ENCODE results near the gene ZNF462.

Gene ZNF462

GRCh38 chr9:106992186-106992585, 129.2 kb downstream of the ZNF462 start:
- no peak for DNase-seq
- Histone ChIP-seq H3K27ac (ENCODE audit: low read depth, low read length) (no peak overlapping the region), H4K5ac (ENCODE audit: low read length) (no peak overlapping the region), H3K4me1 (ENCODE audit: control insufficient read depth, low read depth, low read length) (no peaks in the 10 kb centered on the region), H3K23ac (ENCODE audit: low read length) (no peak overlapping the region), H3K9ac (ENCODE audit: low read length) (no peak overlapping the region), H3K79me2 (ENCODE audit: control insufficient read depth, insufficient read depth, low read length) (no peaks in the 10 kb centered on the region), H3K18ac (ENCODE audit: low read length) (no peak overlapping the region), H2BK120ac (ENCODE audit: low read depth, low read length) (no peak overlapping the region), H3K56ac (ENCODE audit: low read length) (no peak overlapping the region), H3K79me1 (ENCODE audit: low read length) (no peaks in the 10 kb centered on the region), H2BK15ac (replicated peaks; ENCODE audit: low read depth) (no peak overlapping the region), H3K4me2 (ENCODE audit: low read length) (no peak overlapping the region), H3K4ac (ENCODE audit: low read depth, low read length) (no peak overlapping the region), H4K8ac (ENCODE audit: low read depth, low read length) (no peak overlapping the region), H2BK5ac (ENCODE audit: low read length) (no peak overlapping the region), H2AK5ac (ENCODE audit: low read length) (no peak overlapping the region), H3K27me3 (ENCODE audit: insufficient read depth, low read length, poor library complexity) (no peaks in the 10 kb centered on the region), H3K4me3 (ENCODE audit: low read length) (no peak overlapping the region), H3K36me3 (ENCODE audit: control insufficient read depth, insufficient read depth, low read length) (no peaks in the 10 kb centered on the region)
- WGBS (ENCODE audit: extremely low coverage, insufficient coverage, low lambda C conversion rate), result no CpG with 5 or more reads among the region's 5 CpGs

- H2BK120ac ChIP-seq (ENCODE audit: low read depth, low read length), result no peak overlapping the region
- H3K18ac ChIP-seq (ENCODE audit: low read length), result no peak overlapping the region
- H3K36me3 ChIP-seq (ENCODE audit: control insufficient read depth, insufficient read depth, low read length), result no peaks in the 10 kb centered on the region
- H4K5ac ChIP-seq (ENCODE audit: low read length), result no peak overlapping the region
- H3K4me2 ChIP-seq (ENCODE audit: low read length), result no peak overlapping the region
- no peaks in the 10 kb centered on the region for H3K27me3 ChIP-seq (ENCODE audit: insufficient read depth, low read length, poor library complexity)
- H2AK5ac ChIP-seq (ENCODE audit: low read length), result no peak overlapping the region
- no peaks in the 10 kb centered on the region for H3K79me1 ChIP-seq (ENCODE audit: low read length)
- H2BK15ac ChIP-seq (replicated peaks; ENCODE audit: low read depth), result no peak overlapping the region
- no peaks in the 10 kb centered on the region for H3K79me2 ChIP-seq (ENCODE audit: control insufficient read depth, insufficient read depth, low read length)
- no CpG with 5 or more reads among the region's 1 CpG for WGBS (ENCODE audit: extremely low coverage, insufficient coverage, low lambda C conversion rate)
- no peak overlapping the region for H3K9ac ChIP-seq (ENCODE audit: low read length)
- no peak for DNase-seq
- H3K4ac ChIP-seq (ENCODE audit: low read depth, low read length), result no peak overlapping the region
- no peak overlapping the region for H3K23ac ChIP-seq (ENCODE audit: low read length)
- H3K56ac ChIP-seq (ENCODE audit: low read length), result no peak overlapping the region
- no peaks in the 10 kb centered on the region for H3K4me1 ChIP-seq (ENCODE audit: control insufficient read depth, low read depth, low read length)
- no peak overlapping the region for H3K4me3 ChIP-seq (ENCODE audit: low read length)
- H2BK5ac ChIP-seq (ENCODE audit: low read length), result no peak overlapping the region
- H4K8ac ChIP-seq (ENCODE audit: low read depth, low read length), result no peak overlapping the region
- no peak overlapping the region for H3K27ac ChIP-seq (ENCODE audit: low read depth, low read length)
Observed at GRCh38 chr9:106993603-106994002, 130.6 kb downstream of the ZNF462 start.

GRCh38 chr9:106994463-106994862, 131.5 kb downstream of the ZNF462 start:
- Histone ChIP-seq H3K27me3 (ENCODE audit: insufficient read depth, low read length, poor library complexity) (no peaks in the 10 kb centered on the region), H3K4me1 (ENCODE audit: control insufficient read depth, low read depth, low read length) (no peaks in the 10 kb centered on the region), H3K79me2 (ENCODE audit: control insufficient read depth, insufficient read depth, low read length) (no peaks in the 10 kb centered on the region), H3K9ac (ENCODE audit: low read length) (no peak overlapping the region), H3K4ac (ENCODE audit: low read depth, low read length) (no peak overlapping the region), H2AK5ac (ENCODE audit: low read length) (no peak overlapping the region), H3K36me3 (ENCODE audit: control insufficient read depth, insufficient read depth, low read length) (no peaks in the 10 kb centered on the region), H3K27ac (ENCODE audit: low read depth, low read length) (no peak overlapping the region), H3K18ac (ENCODE audit: low read length) (no peak overlapping the region), H2BK120ac (ENCODE audit: low read depth, low read length) (no peak overlapping the region), H3K4me2 (ENCODE audit: low read length) (no peak overlapping the region), H3K23ac (ENCODE audit: low read length) (no peak overlapping the region), H3K79me1 (ENCODE audit: low read length) (no peaks in the 10 kb centered on the region), H2BK5ac (ENCODE audit: low read length) (no peak overlapping the region), H3K56ac (ENCODE audit: low read length) (no peak overlapping the region), H2BK15ac (replicated peaks; ENCODE audit: low read depth) (no peak overlapping the region), H4K8ac (ENCODE audit: low read depth, low read length) (no peak overlapping the region), H3K4me3 (ENCODE audit: low read length) (no peak overlapping the region), H4K5ac (ENCODE audit: low read length) (no peak overlapping the region)
- DNase-seq, result no peak
- no CpG with 5 or more reads among the region's 4 CpGs for WGBS (ENCODE audit: extremely low coverage, insufficient coverage, low lambda C conversion rate)

GRCh38 chr9:107000218-107000617, 137.3 kb downstream of the ZNF462 start:
- no peak overlapping the region for H2BK15ac ChIP-seq (replicated peaks; ENCODE audit: low read depth)
- no peaks in the 10 kb centered on the region for H3K79me2 ChIP-seq (ENCODE audit: control insufficient read depth, insufficient read depth, low read length)
- H2AK5ac ChIP-seq (ENCODE audit: low read length), result no peak overlapping the region
- no peak overlapping the region for H4K8ac ChIP-seq (ENCODE audit: low read depth, low read length)
- no peaks in the 10 kb centered on the region for H3K36me3 ChIP-seq (ENCODE audit: control insufficient read depth, insufficient read depth, low read length)
- H2BK5ac ChIP-seq (ENCODE audit: low read length), result no peak overlapping the region
- H3K79me1 ChIP-seq (ENCODE audit: low read length), result no peaks in the 10 kb centered on the region
- no peak overlapping the region for H3K4me3 ChIP-seq (ENCODE audit: low read length)
- H3K4me2 ChIP-seq (ENCODE audit: low read length), result no peak overlapping the region
- no peak overlapping the region for H3K56ac ChIP-seq (ENCODE audit: low read length)
- no peak overlapping the region for H4K5ac ChIP-seq (ENCODE audit: low read length)
- no CpG with 5 or more reads among the region's 3 CpGs for WGBS (ENCODE audit: extremely low coverage, insufficient coverage, low lambda C conversion rate)
- H3K4me1 ChIP-seq (ENCODE audit: control insufficient read depth, low read depth, low read length), result no peaks in the 10 kb centered on the region
- no peak overlapping the region for H3K4ac ChIP-seq (ENCODE audit: low read depth, low read length)
- H3K18ac ChIP-seq (ENCODE audit: low read length), result no peak overlapping the region
- H3K27me3 ChIP-seq (ENCODE audit: insufficient read depth, low read length, poor library complexity), result no peaks in the 10 kb centered on the region
- H3K9ac ChIP-seq (ENCODE audit: low read length), result no peak overlapping the region
- no peak overlapping the region for H2BK120ac ChIP-seq (ENCODE audit: low read depth, low read length)
- no peak overlapping the region for H3K23ac ChIP-seq (ENCODE audit: low read length)
- DNase-seq, result no peak
- no peak overlapping the region for H3K27ac ChIP-seq (ENCODE audit: low read depth, low read length)

- Histone ChIP-seq H3K27me3 (ENCODE audit: insufficient read depth, low read length, poor library complexity) (no peaks in the 10 kb centered on the region), H3K27ac (ENCODE audit: low read depth, low read length) (no peak overlapping the region), H3K18ac (ENCODE audit: low read length) (no peak overlapping the region), H3K79me2 (ENCODE audit: control insufficient read depth, insufficient read depth, low read length) (no peaks in the 10 kb centered on the region), H3K9ac (ENCODE audit: low read length) (no peak overlapping the region), H2BK120ac (ENCODE audit: low read depth, low read length) (no peak overlapping the region), H3K4ac (ENCODE audit: low read depth, low read length) (no peak overlapping the region), H2AK5ac (ENCODE audit: low read length) (no peak overlapping the region), H2BK5ac (ENCODE audit: low read length) (no peak overlapping the region), H3K36me3 (ENCODE audit: control insufficient read depth, insufficient read depth, low read length) (no peaks in the 10 kb centered on the region), H3K4me3 (ENCODE audit: low read length) (no peak overlapping the region), H3K4me2 (ENCODE audit: low read length) (no peak overlapping the region), H3K79me1 (ENCODE audit: low read length) (no peaks in the 10 kb centered on the region), H3K4me1 (ENCODE audit: control insufficient read depth, low read depth, low read length) (peaks cover 8% of the 10 kb centered on the region), H4K8ac (ENCODE audit: low read depth, low read length) (no peak overlapping the region), H3K56ac (ENCODE audit: low read length) (no peak overlapping the region), H2BK15ac (replicated peaks; ENCODE audit: low read depth) (no peak overlapping the region), H4K5ac (ENCODE audit: low read length) (no peak overlapping the region), H3K23ac (ENCODE audit: low read length) (no peak overlapping the region)
- peak; percentile 81 for DNase-seq
- WGBS (ENCODE audit: extremely low coverage, insufficient coverage, low lambda C conversion rate), result no CpG with 5 or more reads among the region's 3 CpGs
Observed at GRCh38 chr9:107005201-107005600, 142.2 kb downstream of the ZNF462 start.

- WGBS (ENCODE audit: extremely low coverage, insufficient coverage, low lambda C conversion rate), result no CpG with 5 or more reads among the region's 6 CpGs
- no peak overlapping the region for H2AK5ac ChIP-seq (ENCODE audit: low read length)
- H3K4me3 ChIP-seq (ENCODE audit: low read length), result no peak overlapping the region
- no peak for DNase-seq
- peaks cover 8% of the 10 kb centered on the region for H3K4me1 ChIP-seq (ENCODE audit: control insufficient read depth, low read depth, low read length)
- no peaks in the 10 kb centered on the region for H3K79me1 ChIP-seq (ENCODE audit: low read length)
- no peaks in the 10 kb centered on the region for H3K36me3 ChIP-seq (ENCODE audit: control insufficient read depth, insufficient read depth, low read length)
- H3K27ac ChIP-seq (ENCODE audit: low read depth, low read length), result no peak overlapping the region
- no peak overlapping the region for H3K23ac ChIP-seq (ENCODE audit: low read length)
- no peak overlapping the region for H3K18ac ChIP-seq (ENCODE audit: low read length)
- H3K9ac ChIP-seq (ENCODE audit: low read length), result no peak overlapping the region
- no peaks in the 10 kb centered on the region for H3K79me2 ChIP-seq (ENCODE audit: control insufficient read depth, insufficient read depth, low read length)
- H2BK5ac ChIP-seq (ENCODE audit: low read length), result no peak overlapping the region
- no peak overlapping the region for H3K4ac ChIP-seq (ENCODE audit: low read depth, low read length)
- no peak overlapping the region for H3K4me2 ChIP-seq (ENCODE audit: low read length)
- H3K27me3 ChIP-seq (ENCODE audit: insufficient read depth, low read length, poor library complexity), result no peaks in the 10 kb centered on the region
- no peak overlapping the region for H2BK120ac ChIP-seq (ENCODE audit: low read depth, low read length)
- H2BK15ac ChIP-seq (replicated peaks; ENCODE audit: low read depth), result no peak overlapping the region
- H3K56ac ChIP-seq (ENCODE audit: low read length), result no peak overlapping the region
- no peak overlapping the region for H4K5ac ChIP-seq (ENCODE audit: low read length)
- H4K8ac ChIP-seq (ENCODE audit: low read depth, low read length), result no peak overlapping the region
Observed at GRCh38 chr9:107007402-107007801, 144.4 kb downstream of the ZNF462 start.

Measured in mesendoderm (in vitro differentiated cells).